Neuronal stem cell (in vitro differentiated cells): ENCODE measurements around the gene ZNF773.
A peak's percentile ranks its signal among the peaks of the same experiment; 100 is the strongest.
"Not testable (repeated sequence)": the region's sequence is repeated elsewhere in the genome, so short reads cannot be mapped to it uniquely, and the experiment has no call there.

Source experiments
- DNase-seq: peaks from one replicate; pipeline ENCODE4 v3.0.0-alpha.2; 2013; ENCODE audit warnings: low spot score
- H2AFZ ChIP-seq: one replicate; pipeline ENCODE4 v1.6.1; 2013; ENCODE audit warnings: mild to moderate bottlenecking, low read length, inconsistent platforms
- H2AK5ac ChIP-seq: 2 replicates; pipeline ENCODE4 v1.6.1; 2013; ENCODE audit warnings: low read depth, mild to moderate bottlenecking, inconsistent platforms, low read length, moderate library complexity, mixed read lengths
- H2BK120ac ChIP-seq: 2 replicates; pipeline ENCODE4 v1.6.1; 2013; ENCODE audit warnings: low read depth, mild to moderate bottlenecking, inconsistent platforms, low read length, moderate library complexity, mixed read lengths
- H2BK12ac ChIP-seq: one replicate; pipeline ENCODE4 v1.6.1; 2013; ENCODE audit warnings: low read length, inconsistent platforms
- H2BK15ac ChIP-seq: 2 replicates; pipeline ENCODE4 v1.6.1; 2013; ENCODE audit warnings: mild to moderate bottlenecking, low read length, inconsistent platforms, mixed read lengths
- H2BK5ac ChIP-seq: one replicate; pipeline ENCODE4 v1.6.1; 2013; ENCODE audit warnings: inconsistent platforms, mild to moderate bottlenecking, low read length, moderate library complexity
- H3K14ac ChIP-seq: one replicate; pipeline ENCODE4 v1.6.1; 2013; ENCODE audit warnings: low read length, inconsistent platforms
- H3K18ac ChIP-seq: 2 replicates; pipeline ENCODE4 v1.6.1; 2013; ENCODE audit warnings: low read length, inconsistent platforms
- H3K23ac ChIP-seq: 2 replicates; pipeline ENCODE4 v1.6.1; 2013; ENCODE audit warnings: low read depth, mild to moderate bottlenecking, mixed read lengths, low read length, inconsistent platforms; ENCODE audit not compliant: poor library complexity
- H3K27ac ChIP-seq: replicated peaks from 3 replicates; pipeline ENCODE4 v1.5.1; 2013; ENCODE audit warnings: low read length, inconsistent platforms
- H3K27me3 ChIP-seq, 3 experiments: 2 replicates each; pipeline ENCODE4 v1.6.1; 2013; ENCODE audit warnings: low read length in 3 of 3, mild to moderate bottlenecking in 2 of 3, inconsistent platforms in 1 of 3, low read depth in 1 of 3, mixed read lengths in 1 of 3, moderate library complexity in 1 of 3; ENCODE audit not compliant: control insufficient read depth in 3 of 3, insufficient read depth in 3 of 3
- H3K36me3 ChIP-seq, 2 donors: replicated peaks in 1 of 2; 2 replicates each; pipeline ENCODE4 v1.6.1; 2013; ENCODE audit warnings: low read length in 2 of 2; ENCODE audit not compliant: control insufficient read depth in 2 of 2, insufficient read depth in 2 of 2
- H3K4ac ChIP-seq: 2 replicates; pipeline ENCODE4 v1.6.1; 2013; ENCODE audit warnings: inconsistent platforms, mild to moderate bottlenecking, low read length, moderate library complexity
- H3K4me1 ChIP-seq, 2 donors: 1 replicate in 1 of 2; 2 replicates in 1 of 2; pipeline ENCODE4 v1.6.1; 2013; ENCODE audit warnings: low read length in 2 of 2, low read depth in 1 of 2; ENCODE audit not compliant: control insufficient read depth in 2 of 2, insufficient read depth in 1 of 2
- H3K4me2 ChIP-seq: one replicate; pipeline ENCODE4 v1.6.1; 2013; ENCODE audit warnings: mild to moderate bottlenecking, low read length, inconsistent platforms; ENCODE audit not compliant: insufficient read depth, poor library complexity, severe bottlenecking
- H3K4me3 ChIP-seq, 2 donors: 2 replicates each; pipeline ENCODE4 v1.5.1; 2013; ENCODE audit warnings: low read length in 2 of 2, mild to moderate bottlenecking in 2 of 2, inconsistent platforms in 1 of 2, moderate library complexity in 1 of 2
- H3K79me1 ChIP-seq: one replicate; pipeline ENCODE4 v1.6.1; 2013; ENCODE audit warnings: low read depth, mild to moderate bottlenecking, inconsistent platforms, low read length, moderate library complexity
- H3K9ac ChIP-seq: one replicate; pipeline ENCODE4 v1.6.1; 2013; ENCODE audit warnings: mild to moderate bottlenecking, low read depth, low read length, inconsistent platforms; ENCODE audit not compliant: poor library complexity
- H3K9me3 ChIP-seq, 2 donors: replicated peaks in 1 of 2; 2 replicates each; pipeline versions ENCODE3 to v1.6.1; 2013; ENCODE audit warnings: low read length in 2 of 2, mild to moderate bottlenecking in 2 of 2, inconsistent platforms in 1 of 2, low read depth in 1 of 2, mixed read lengths in 1 of 2, moderate library complexity in 1 of 2; ENCODE audit not compliant: control insufficient read depth in 2 of 2, insufficient read depth in 1 of 2
- H4K8ac ChIP-seq: one replicate; pipeline ENCODE4 v1.6.1; 2013; ENCODE audit warnings: low read depth, mild to moderate bottlenecking, inconsistent platforms, low read length, moderate library complexity
- H4K91ac ChIP-seq: one replicate; pipeline ENCODE4 v1.6.1; 2013; ENCODE audit warnings: low read length, low read depth, mild to moderate bottlenecking, inconsistent platforms; ENCODE audit not compliant: poor library complexity
- WGBS, 2 donors: extraction: QIAGEN DNeasy Blood & Tissue Kit; methylation state at CpG; one replicate each; pipeline ENCODE4 v1.1.7; 2013; ENCODE audit warnings: missing lambda C conversion rate in 2 of 2, mixed read lengths in 1 of 2; ENCODE audit not compliant: insufficient read length in 2 of 2, insufficient replicate concordance in 1 of 2; ENCODE audit errors: extremely low coverage in 2 of 2; 5-methylcytosine and 5-hydroxymethylcytosine counted together

Gene ZNF773

GRCh38 chr19:57499332-57499679 lies 432 bp upstream of the ZNF773 start:
- Histone ChIP-seq H2AFZ (peak overlapping the region; percentile 93), H3K4me3 (peak overlapping the region in 1 of 2 donors; percentile 78), H3K36me3 (peaks cover 5 to 32% of the 10 kb centered on the region in 2 donors), H3K9me3 (peaks cover under 1 to 43% of the 10 kb centered on the region in 2 donors)
- H3K79me1 ChIP-seq, H3K27me3 ChIP-seq, H4K91ac ChIP-seq, H2BK120ac ChIP-seq, H3K4ac ChIP-seq, H2BK5ac ChIP-seq, H3K23ac ChIP-seq, H3K18ac ChIP-seq, H3K4me2 ChIP-seq, H3K27ac ChIP-seq, H2AK5ac ChIP-seq, H2BK15ac ChIP-seq, H3K14ac ChIP-seq, H3K9ac ChIP-seq, H3K4me1 ChIP-seq, H4K8ac ChIP-seq, H2BK12ac ChIP-seq, DNase-seq: not testable (repeated sequence)

- not testable (repeated sequence) for H2BK15ac ChIP-seq, H4K91ac ChIP-seq, H3K9ac ChIP-seq, H2BK120ac ChIP-seq, H3K14ac ChIP-seq, H3K23ac ChIP-seq, H2AK5ac ChIP-seq, H3K4ac ChIP-seq, H3K27ac ChIP-seq, H2BK12ac ChIP-seq, H3K79me1 ChIP-seq, H3K4me1 ChIP-seq, H2AFZ ChIP-seq, H4K8ac ChIP-seq, H3K27me3 ChIP-seq, H3K18ac ChIP-seq, H2BK5ac ChIP-seq, DNase-seq
- H3K9me3 ChIP-seq = peaks cover 0 to 32% of the 10 kb centered on the region in 2 donors
- H3K36me3 ChIP-seq = peaks cover 8 to 36% of the 10 kb centered on the region in 2 donors
- H3K4me3 ChIP-seq = peak overlapping the region in 1 of 2 donors; percentile 48
- peak overlapping the region; percentile 32 for H3K4me2 ChIP-seq
- no CpG with 5 or more reads among the region's 4 CpGs for WGBS, 2 donors
Observed at GRCh38 chr19:57500400-57500799, 662 bp downstream of the ZNF773 start.

- H2AFZ ChIP-seq = no peak overlapping the region
- no peak overlapping the region for H3K18ac ChIP-seq
- no peak overlapping the region for H2BK5ac ChIP-seq
- H3K9me3 ChIP-seq = peaks cover 8 to 34% of the 10 kb centered on the region in 2 donors
- no peak overlapping the region for H3K23ac ChIP-seq
- H2BK15ac ChIP-seq = no peak overlapping the region
- H3K27ac ChIP-seq = no peak overlapping the region
- no peak overlapping the region for H3K9ac ChIP-seq
- no peak overlapping the region for H2BK12ac ChIP-seq
- no peak overlapping the region for H2BK120ac ChIP-seq
- no peak overlapping the region for H2AK5ac ChIP-seq
- H3K4me2 ChIP-seq = no peak overlapping the region
- H3K79me1 ChIP-seq = no peaks in the 10 kb centered on the region
- H4K8ac ChIP-seq = no peak overlapping the region
- H3K14ac ChIP-seq = no peak overlapping the region
- H3K27me3 ChIP-seq = no peaks in the 10 kb centered on the region
- no peak overlapping the region for H3K4me3 ChIP-seq
- no peak overlapping the region for H3K4ac ChIP-seq
- H4K91ac ChIP-seq = no peak overlapping the region
- no peaks in the 10 kb centered on the region for H3K4me1 ChIP-seq
- H3K36me3 ChIP-seq = peaks cover 28 to 69% of the 10 kb centered on the region in 2 donors
- WGBS, 2 donors = no CpG with 5 or more reads among the region's 4 CpGs
- DNase-seq = no peak
Observed at GRCh38 chr19:57506163-57506562, 6.4 kb downstream of the ZNF773 start.

GRCh38 chr19:57511484-57511883 lies 11.7 kb downstream of the ZNF773 start:
- no peak overlapping the region for H2BK5ac ChIP-seq
- H3K27me3 ChIP-seq = no peaks in the 10 kb centered on the region
- no peak overlapping the region for H2BK120ac ChIP-seq
- no peak overlapping the region for H3K4me2 ChIP-seq
- no peak overlapping the region for H4K91ac ChIP-seq
- no peak overlapping the region for H3K4me3 ChIP-seq
- H3K23ac ChIP-seq = no peak overlapping the region
- H3K14ac ChIP-seq = no peak overlapping the region
- no peak overlapping the region for H2AK5ac ChIP-seq
- H3K79me1 ChIP-seq = no peaks in the 10 kb centered on the region
- H3K27ac ChIP-seq = no peak overlapping the region
- no peak overlapping the region for H4K8ac ChIP-seq
- no peak overlapping the region for H2AFZ ChIP-seq
- no peak for DNase-seq
- no peak overlapping the region for H3K18ac ChIP-seq
- H2BK15ac ChIP-seq = no peak overlapping the region
- H3K4me1 ChIP-seq = no peaks in the 10 kb centered on the region
- H3K9ac ChIP-seq = no peak overlapping the region
- peaks cover 20 to 36% of the 10 kb centered on the region in 2 donors for H3K36me3 ChIP-seq
- no peak overlapping the region for H3K4ac ChIP-seq
- H3K9me3 ChIP-seq = peaks cover 19 to 60% of the 10 kb centered on the region in 2 donors
- H2BK12ac ChIP-seq = no peak overlapping the region
